T-helper 2 cell treated with Interferon-gamma antibody and Interleukin-4, amounts not matched to agents 5 μg/mL and 100 μg/mL, for 36 hours (primary cell): ENCODE data around the gene RABGAP1L.
"Not testable (repeated sequence)": the region's sequence is repeated elsewhere in the genome, so short reads cannot be mapped to it uniquely, and the experiment has no call there.

ENCODE experiments used
- DNase-seq: peaks from one replicate; pipeline ENCODE4 v3.0.0; 2021; ENCODE audit warnings: low spot score
- H3K27ac Mint-ChIP-seq: one replicate; pipeline ENCODE4 v1.8.0; 2021; ENCODE audit warnings: mild to moderate bottlenecking, mixed read lengths
- H3K27me3 Mint-ChIP-seq: one replicate; pipeline ENCODE4 v1.8.0; 2021; ENCODE audit warnings: low read depth, mixed read lengths
- H3K36me3 Mint-ChIP-seq: one replicate; pipeline ENCODE4 v1.8.0; 2021; ENCODE audit warnings: low read depth, mixed read lengths
- H3K4me1 Mint-ChIP-seq: one replicate; pipeline ENCODE4 v1.8.0; 2021; ENCODE audit warnings: low read depth, mixed read lengths
- H3K4me3 Mint-ChIP-seq: one replicate; pipeline ENCODE4 v1.8.0; 2022; ENCODE audit warnings: mild to moderate bottlenecking, moderate library complexity, mixed read lengths
- H3K9me3 Mint-ChIP-seq: one replicate; pipeline ENCODE4 v1.8.0; 2021; ENCODE audit warnings: mixed read lengths

Gene RABGAP1L

GRCh38 chr1:174291059-174291458, 131.7 kb downstream of the RABGAP1L start:
- Mint-ChIP-seq H3K36me3 (peaks cover 40% of the 10 kb centered on the region), H3K27me3 (no peaks in the 10 kb centered on the region), H3K4me1 (no peaks in the 10 kb centered on the region), H3K9me3 (peaks cover 19% of the 10 kb centered on the region), H3K27ac (no peak overlapping the region), H3K4me3 (no peak overlapping the region)
- DNase-seq: no peak

GRCh38 chr1:174296309-174296708, 137.0 kb downstream of the RABGAP1L start:
- Mint-ChIP-seq H3K27me3 (no peaks in the 10 kb centered on the region), H3K9me3 (no peaks in the 10 kb centered on the region), H3K27ac (no peak overlapping the region), H3K4me3 (no peak overlapping the region), H3K36me3 (peaks cover 5% of the 10 kb centered on the region), H3K4me1 (no peaks in the 10 kb centered on the region)
- DNase-seq: no peak

- Mint-ChIP-seq H3K36me3 (peaks cover 8% of the 10 kb centered on the region), H3K9me3 (peaks cover 5% of the 10 kb centered on the region), H3K27ac (no peak overlapping the region), H3K4me3 (no peak overlapping the region), H3K27me3 (no peaks in the 10 kb centered on the region), H3K4me1 (no peaks in the 10 kb centered on the region)
- no peak for DNase-seq
These were observed 138.0 kb downstream of the RABGAP1L start for GRCh38 chr1:174297351-174297750.

- peaks cover 18% of the 10 kb centered on the region for H3K36me3 Mint-ChIP-seq
- no peak overlapping the region for H3K27ac Mint-ChIP-seq
- no peak for DNase-seq
- no peaks in the 10 kb centered on the region for H3K27me3 Mint-ChIP-seq
- no peaks in the 10 kb centered on the region for H3K4me1 Mint-ChIP-seq
- H3K9me3 Mint-ChIP-seq: peaks cover 7% of the 10 kb centered on the region
- H3K4me3 Mint-ChIP-seq: no peak overlapping the region
These were observed 142.2 kb downstream of the RABGAP1L start for GRCh38 chr1:174301295-174302077.

GRCh38 chr1:174308604-174309003, 149.3 kb downstream of the RABGAP1L start:
- no peak for DNase-seq
- Mint-ChIP-seq H3K4me3 (no peak overlapping the region), H3K27ac (no peak overlapping the region), H3K36me3 (peaks cover 35% of the 10 kb centered on the region), H3K9me3 (peaks cover 41% of the 10 kb centered on the region), H3K4me1 (no peaks in the 10 kb centered on the region), H3K27me3 (no peaks in the 10 kb centered on the region)

- H3K4me3 Mint-ChIP-seq: no peak overlapping the region
These were observed 150.2 kb downstream of the RABGAP1L start for GRCh38 chr1:174309490-174309889.

GRCh38 chr1:174314433-174314832, 155.1 kb downstream of the RABGAP1L start:
- no peak overlapping the region for H3K4me3 Mint-ChIP-seq

More at GRCh38 chr1:174309490-174309889, 150.2 kb downstream of the RABGAP1L start:
- Mint-ChIP-seq H3K27ac (no peak overlapping the region), H3K27me3 (no peaks in the 10 kb centered on the region), H3K9me3 (peaks cover 50% of the 10 kb centered on the region), H3K36me3 (peaks cover 38% of the 10 kb centered on the region), H3K4me1 (no peaks in the 10 kb centered on the region)
- DNase-seq: no peak

GRCh38 chr1:174315239-174315638, 155.9 kb downstream of the RABGAP1L start:
- no peaks in the 10 kb centered on the region for H3K4me1 Mint-ChIP-seq
- no peak for DNase-seq
- H3K36me3 Mint-ChIP-seq: peaks cover 29% of the 10 kb centered on the region
- H3K27ac Mint-ChIP-seq: no peak overlapping the region
- peaks cover 64% of the 10 kb centered on the region for H3K9me3 Mint-ChIP-seq
- no peaks in the 10 kb centered on the region for H3K27me3 Mint-ChIP-seq
- H3K4me3 Mint-ChIP-seq: no peak overlapping the region

More at GRCh38 chr1:174314433-174314832, 155.1 kb downstream of the RABGAP1L start:
- H3K27me3 Mint-ChIP-seq: no peaks in the 10 kb centered on the region
- DNase-seq: no peak
- H3K9me3 Mint-ChIP-seq: peaks cover 56% of the 10 kb centered on the region
- H3K36me3 Mint-ChIP-seq: peaks cover 27% of the 10 kb centered on the region
- no peaks in the 10 kb centered on the region for H3K4me1 Mint-ChIP-seq
- H3K27ac Mint-ChIP-seq: no peak overlapping the region

- H3K27ac Mint-ChIP-seq, H3K4me1 Mint-ChIP-seq, H3K4me3 Mint-ChIP-seq, H3K27me3 Mint-ChIP-seq, DNase-seq: not testable (repeated sequence)
- H3K36me3 Mint-ChIP-seq: peaks cover 42% of the 10 kb centered on the region
- H3K9me3 Mint-ChIP-seq: peaks cover 70% of the 10 kb centered on the region
These were observed 161.6 kb downstream of the RABGAP1L start for GRCh38 chr1:174320897-174321296.

- H3K4me1 Mint-ChIP-seq: no peaks in the 10 kb centered on the region
- no peak overlapping the region for H3K27ac Mint-ChIP-seq
- H3K4me3 Mint-ChIP-seq: no peak overlapping the region
- no peak for DNase-seq
- peaks cover 48% of the 10 kb centered on the region for H3K36me3 Mint-ChIP-seq
- H3K9me3 Mint-ChIP-seq: peaks cover 80% of the 10 kb centered on the region
- H3K27me3 Mint-ChIP-seq: no peaks in the 10 kb centered on the region
These were observed 163.0 kb downstream of the RABGAP1L start for GRCh38 chr1:174322202-174322862.

GRCh38 chr1:174324493-174324892, 165.2 kb downstream of the RABGAP1L start:
- no peaks in the 10 kb centered on the region for H3K27me3 Mint-ChIP-seq
- no peak for DNase-seq
- peaks cover 79% of the 10 kb centered on the region for H3K9me3 Mint-ChIP-seq
- peaks cover 41% of the 10 kb centered on the region for H3K36me3 Mint-ChIP-seq
- no peak overlapping the region for H3K27ac Mint-ChIP-seq
- no peak overlapping the region for H3K4me3 Mint-ChIP-seq
- H3K4me1 Mint-ChIP-seq: no peaks in the 10 kb centered on the region

GRCh38 chr1:174324939-174325338, 165.6 kb downstream of the RABGAP1L start:
- Mint-ChIP-seq H3K9me3 (peaks cover 75% of the 10 kb centered on the region), H3K27ac (no peak overlapping the region), H3K36me3 (peaks cover 40% of the 10 kb centered on the region), H3K27me3 (no peaks in the 10 kb centered on the region), H3K4me3 (no peak overlapping the region), H3K4me1 (no peaks in the 10 kb centered on the region)
- no peak for DNase-seq

GRCh38 chr1:174326278-174326677, 167.0 kb downstream of the RABGAP1L start:
- peaks cover 28% of the 10 kb centered on the region for H3K36me3 Mint-ChIP-seq

GRCh38 chr1:174333437-174333836, 174.1 kb downstream of the RABGAP1L start:
- no peak overlapping the region for H3K4me3 Mint-ChIP-seq
- H3K9me3 Mint-ChIP-seq: peaks cover 4% of the 10 kb centered on the region
- no peaks in the 10 kb centered on the region for H3K36me3 Mint-ChIP-seq
- H3K27ac Mint-ChIP-seq: no peak overlapping the region
- no peak for DNase-seq
- no peaks in the 10 kb centered on the region for H3K4me1 Mint-ChIP-seq
- no peaks in the 10 kb centered on the region for H3K27me3 Mint-ChIP-seq

More at GRCh38 chr1:174326278-174326677, 167.0 kb downstream of the RABGAP1L start:
- H3K4me3 Mint-ChIP-seq: no peak overlapping the region
- DNase-seq: no peak
- H3K27ac Mint-ChIP-seq: no peak overlapping the region
- no peaks in the 10 kb centered on the region for H3K27me3 Mint-ChIP-seq
- peaks cover 62% of the 10 kb centered on the region for H3K9me3 Mint-ChIP-seq
- H3K4me1 Mint-ChIP-seq: no peaks in the 10 kb centered on the region
